ENCODE data around the gene MICOS13.

GRCh38 chr19:5694956-5695648, 14.8 kb upstream of the MICOS13 start:
- TF ChIP-seq USF2 (IDR thresholded peaks at IDR 0.05; ENCODE audit: borderline replicate concordance, low read depth, low read length) (no peak), POLR2A (IDR thresholded peaks at IDR 0.05; ENCODE audit: low read depth, low read length) (no peak), NRF1 (conservative IDR thresholded peaks at IDR 0.05; ENCODE audit: low read depth, low read length) (no peak), TARDBP (IDR thresholded peaks at IDR 0.05; ENCODE audit: borderline replicate concordance) (no peak), CHD4 (IDR thresholded peaks at IDR 0.05) (no peak), RAD51 (IDR thresholded peaks at IDR 0.05) (no peak), POLR2AphosphoS5 (IDR thresholded peaks at IDR 0.05; ENCODE audit: low read length) (no peak), CEBPB (IDR thresholded peaks at IDR 0.05; ENCODE audit: borderline replicate concordance in 1 of 2, low read depth in 2 of 2, low read length in 2 of 2) (no peak), REST (IDR thresholded peaks at IDR 0.05; ENCODE audit: low read depth, low read length) (no peak)
- TF ChIP-seq, protein P1, sequence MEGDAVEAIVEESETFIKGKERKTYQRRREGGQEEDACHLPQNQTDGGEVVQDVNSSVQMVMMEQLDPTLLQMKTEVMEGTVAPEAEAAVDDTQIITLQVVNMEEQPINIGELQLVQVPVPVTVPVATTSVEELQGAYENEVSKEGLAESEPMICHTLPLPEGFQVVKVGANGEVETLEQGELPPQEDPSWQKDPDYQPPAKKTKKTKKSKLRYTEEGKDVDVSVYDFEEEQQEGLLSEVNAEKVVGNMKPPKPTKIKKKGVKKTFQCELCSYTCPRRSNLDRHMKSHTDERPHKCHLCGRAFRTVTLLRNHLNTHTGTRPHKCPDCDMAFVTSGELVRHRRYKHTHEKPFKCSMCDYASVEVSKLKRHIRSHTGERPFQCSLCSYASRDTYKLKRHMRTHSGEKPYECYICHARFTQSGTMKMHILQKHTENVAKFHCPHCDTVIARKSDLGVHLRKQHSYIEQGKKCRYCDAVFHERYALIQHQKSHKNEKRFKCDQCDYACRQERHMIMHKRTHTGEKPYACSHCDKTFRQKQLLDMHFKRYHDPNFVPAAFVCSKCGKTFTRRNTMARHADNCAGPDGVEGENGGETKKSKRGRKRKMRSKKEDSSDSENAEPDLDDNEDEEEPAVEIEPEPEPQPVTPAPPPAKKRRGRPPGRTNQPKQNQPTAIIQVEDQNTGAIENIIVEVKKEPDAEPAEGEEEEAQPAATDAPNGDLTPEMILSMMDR (IDR thresholded peaks at IDR 0.05 in 2 of 3, conservative IDR thresholded peaks at IDR 0.05 in 1 of 3; ENCODE audit: control insufficient read depth in 2 of 3, extremely low read depth in 1 of 3, insufficient read depth in 1 of 3, low read depth in 3 of 3, low read length in 3 of 3) = no peak

All from GM12878 (cell line).